Raji (cell line): ENCODE results near the gene RPL21.

Experiments used
- POLR2A ChIP-seq: IDR thresholded peaks from 2 replicates; pipeline ENCODE4 v1.6.1; 2011; ENCODE audit warnings: low read depth, low read length, control low read depth; ENCODE audit not compliant: insufficient read depth

The RPL21 gene

GRCh38 chr13:27251166-27252091 lies at the start of gene RPL21:
TSS of gene RPL21 (plus strand) at chr13:27251558. CDS start at chr13:27253777, 2,219 bp downstream.
- peak; percentile 92 for TF ChIP-seq POLR2A

- no peak for TF ChIP-seq POLR2A
Observed at GRCh38 chr13:27201661-27202060, 49.7 kb upstream of the RPL21 start.

GRCh38 chr13:27203186-27203585 lies 48.2 kb upstream of the RPL21 start:
- no peak for TF ChIP-seq POLR2A

GRCh38 chr13:27203854-27204253 lies 47.5 kb upstream of the RPL21 start:
- no peak for TF ChIP-seq POLR2A

GRCh38 chr13:27208514-27208913 lies 42.8 kb upstream of the RPL21 start:
- no peak for TF ChIP-seq POLR2A

GRCh38 chr13:27211271-27211670 lies 40.1 kb upstream of the RPL21 start:
- no peak for TF ChIP-seq POLR2A

- no peak for TF ChIP-seq POLR2A
Observed at GRCh38 chr13:27211771-27212364, 39.5 kb upstream of the RPL21 start.

GRCh38 chr13:27219611-27220010 lies 31.7 kb upstream of the RPL21 start:
- no peak for TF ChIP-seq POLR2A

GRCh38 chr13:27222100-27222499 lies 29.3 kb upstream of the RPL21 start:
- peak; percentile 17; the same call in 1 of the 2 replicates for TF ChIP-seq POLR2A

GRCh38 chr13:27226991-27227390 lies 24.4 kb upstream of the RPL21 start:
- TF ChIP-seq POLR2A, result peak; percentile 28; the same call in 1 of the 2 replicates

GRCh38 chr13:27228131-27228530 lies 23.2 kb upstream of the RPL21 start:
- TF ChIP-seq POLR2A, result no peak

- TF ChIP-seq POLR2A, result no peak
Observed at GRCh38 chr13:27229642-27230041, 21.7 kb upstream of the RPL21 start.

- no peak for TF ChIP-seq POLR2A
Observed at GRCh38 chr13:27233964-27234363, 17.4 kb upstream of the RPL21 start.

GRCh38 chr13:27236478-27236877 lies 14.9 kb upstream of the RPL21 start:
- TF ChIP-seq POLR2A, result no peak

- TF ChIP-seq POLR2A, result no peak
Observed at GRCh38 chr13:27242702-27243101, 8.7 kb upstream of the RPL21 start.

- no peak for TF ChIP-seq POLR2A
Observed at GRCh38 chr13:27245610-27246009, 5.7 kb upstream of the RPL21 start.
